ENCODE results near the gene FIGLA.

The FIGLA gene

GRCh38 chr2:70790136-70790828 lies at the start of gene FIGLA:
TSS of gene FIGLA (minus strand) at chr2:70790643. CDS start at chr2:70790638, 5 bp downstream.
- no peak for DNase-seq (ENCODE audit: low read depth in 2 of 2)

GRCh38 chr2:70837980-70838925 lies 47.8 kb upstream of the FIGLA start:
- no peak for DNase-seq (ENCODE audit: low read depth in 2 of 2)

- DNase-seq (ENCODE audit: low read depth in 2 of 2): no peak
Observed at GRCh38 chr2:70835643-70836042, 45.2 kb upstream of the FIGLA start, which contains the start of gene CD207. TSS of gene CD207 (minus strand) at chr2:70835816. CDS start at chr2:70835776, 40 bp downstream.

- DNase-seq (ENCODE audit: low read depth in 2 of 2): no peak
Observed at GRCh38 chr2:70834881-70835280, 44.4 kb upstream of the FIGLA start.

GRCh38 chr2:70834106-70834505 lies 43.7 kb upstream of the FIGLA start:
- no peak for DNase-seq (ENCODE audit: low read depth in 2 of 2)

GRCh38 chr2:70833246-70833645 lies 42.8 kb upstream of the FIGLA start:
- DNase-seq (ENCODE audit: low read depth in 2 of 2): no peak

GRCh38 chr2:70832386-70832785 lies 41.9 kb upstream of the FIGLA start:
- no peak for DNase-seq (ENCODE audit: low read depth in 2 of 2)

GRCh38 chr2:70831861-70832260 lies 41.4 kb upstream of the FIGLA start:
- DNase-seq (ENCODE audit: low read depth in 2 of 2): no peak

GRCh38 chr2:70830366-70830765 lies 39.9 kb upstream of the FIGLA start:
- DNase-seq (ENCODE audit: low read depth in 2 of 2): no peak

- no peak for DNase-seq (ENCODE audit: low read depth in 2 of 2)
Observed at GRCh38 chr2:70829916-70830315, 39.5 kb upstream of the FIGLA start.

- no peak for DNase-seq (ENCODE audit: low read depth in 2 of 2)
Observed at GRCh38 chr2:70828914-70829824, 38.7 kb upstream of the FIGLA start.

- DNase-seq (ENCODE audit: low read depth in 2 of 2): no peak
Observed at GRCh38 chr2:70828115-70828514, 37.7 kb upstream of the FIGLA start.

GRCh38 chr2:70827388-70827787 lies 36.9 kb upstream of the FIGLA start:
- DNase-seq (ENCODE audit: low read depth in 2 of 2): no peak

GRCh38 chr2:70826696-70827350 lies 36.4 kb upstream of the FIGLA start:
- DNase-seq (ENCODE audit: low read depth in 2 of 2): no peak

- no peak for DNase-seq (ENCODE audit: low read depth in 2 of 2)
Observed at GRCh38 chr2:70823249-70823648, 32.8 kb upstream of the FIGLA start.

- no peak for DNase-seq (ENCODE audit: low read depth in 2 of 2)
Observed at GRCh38 chr2:70822843-70823242, 32.4 kb upstream of the FIGLA start.

- DNase-seq (ENCODE audit: low read depth in 2 of 2): no peak
Observed at GRCh38 chr2:70820499-70820898, 30.1 kb upstream of the FIGLA start, which contains the start of gene CLEC4F. TSS of gene CLEC4F (minus strand) at chr2:70820599. CDS start at chr2:70820523, 76 bp downstream.

- no peak for DNase-seq (ENCODE audit: low read depth in 2 of 2)
Observed at GRCh38 chr2:70817284-70817954, 27.0 kb upstream of the FIGLA start.

GRCh38 chr2:70816726-70817125 lies 26.3 kb upstream of the FIGLA start:
- no peak for DNase-seq (ENCODE audit: low read depth in 2 of 2)

All from stimulated activated CD8-positive, alpha-beta memory T cell treated with anti-CD3 and anti-CD28 coated beads, Interleukin-7, amount 100 ng/mL, for 1 hour (primary cell).